Measurements from ENCODE around the gene FBN1.

FBN1 gene

DNA sequence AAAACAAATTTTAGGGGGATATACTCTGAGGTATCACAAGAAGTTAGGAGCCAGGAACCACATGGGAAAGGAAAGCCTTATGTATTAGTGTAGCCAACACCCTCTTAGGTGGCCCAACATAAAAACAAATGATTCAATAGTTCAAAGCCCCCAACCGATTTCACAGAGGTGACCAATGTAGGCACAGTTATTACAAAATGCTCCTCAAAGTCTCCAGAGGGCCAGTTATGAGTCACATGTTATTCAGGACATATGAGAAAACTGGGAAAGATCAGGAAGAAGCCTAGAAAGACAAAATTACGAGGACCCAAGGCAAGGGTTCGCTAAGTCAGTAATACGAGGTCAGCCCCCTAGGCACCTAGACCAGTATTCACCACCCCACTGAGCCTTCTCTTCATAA lies 29.9 kb upstream of the FBN1 start:
- no peaks in the 10 kb centered on the region for H3K9me2 ChIP-seq (replicated peaks; ENCODE audit: insufficient read depth, low read length)
- no peak for TF ChIP-seq EZH2phosphoT487 (IDR thresholded peaks at IDR 0.05; ENCODE audit: low read length)
- no peak for TF ChIP-seq EZH2 (optimal IDR thresholded peaks at IDR 0.05; ENCODE audit: low read depth, low read length)
- TF ChIP-seq, protein P1, sequence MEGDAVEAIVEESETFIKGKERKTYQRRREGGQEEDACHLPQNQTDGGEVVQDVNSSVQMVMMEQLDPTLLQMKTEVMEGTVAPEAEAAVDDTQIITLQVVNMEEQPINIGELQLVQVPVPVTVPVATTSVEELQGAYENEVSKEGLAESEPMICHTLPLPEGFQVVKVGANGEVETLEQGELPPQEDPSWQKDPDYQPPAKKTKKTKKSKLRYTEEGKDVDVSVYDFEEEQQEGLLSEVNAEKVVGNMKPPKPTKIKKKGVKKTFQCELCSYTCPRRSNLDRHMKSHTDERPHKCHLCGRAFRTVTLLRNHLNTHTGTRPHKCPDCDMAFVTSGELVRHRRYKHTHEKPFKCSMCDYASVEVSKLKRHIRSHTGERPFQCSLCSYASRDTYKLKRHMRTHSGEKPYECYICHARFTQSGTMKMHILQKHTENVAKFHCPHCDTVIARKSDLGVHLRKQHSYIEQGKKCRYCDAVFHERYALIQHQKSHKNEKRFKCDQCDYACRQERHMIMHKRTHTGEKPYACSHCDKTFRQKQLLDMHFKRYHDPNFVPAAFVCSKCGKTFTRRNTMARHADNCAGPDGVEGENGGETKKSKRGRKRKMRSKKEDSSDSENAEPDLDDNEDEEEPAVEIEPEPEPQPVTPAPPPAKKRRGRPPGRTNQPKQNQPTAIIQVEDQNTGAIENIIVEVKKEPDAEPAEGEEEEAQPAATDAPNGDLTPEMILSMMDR (IDR thresholded peaks at IDR 0.05; ENCODE audit: low read length): no peak
- no peaks in the 10 kb centered on the region for H3K9me3 ChIP-seq (replicated peaks; ENCODE audit: insufficient read depth, low read length)
- H3F3A ChIP-seq (ENCODE audit: insufficient read depth, low read length): no peaks in the 10 kb centered on the region
- no peaks in the 10 kb centered on the region for H3K27me3 ChIP-seq (replicated peaks; ENCODE audit: insufficient read depth, low read length)
- H3K9ac ChIP-seq (ENCODE audit: low read length): no peak overlapping the region
- H4K20me1 ChIP-seq (ENCODE audit: insufficient read depth, low read length): no peaks in the 10 kb centered on the region
- no peak overlapping the region for H3K4me2 ChIP-seq (ENCODE audit: low read depth, low read length)
- H3K36me3 ChIP-seq (replicated peaks; ENCODE audit: insufficient read depth, low read length): no peaks in the 10 kb centered on the region
- H3K4me1 ChIP-seq (ENCODE audit: low read length): no peaks in the 10 kb centered on the region
- no peaks in the 10 kb centered on the region for H3K79me2 ChIP-seq (ENCODE audit: low read length)
- DNase-seq: no peak
- no peak overlapping the region for H3K27ac ChIP-seq (ENCODE audit: low read length)
- H3K4me3 ChIP-seq (ENCODE audit: low read length): no peak overlapping the region
- no peak overlapping the region for H2AFZ ChIP-seq (ENCODE audit: low read length)

DNA sequence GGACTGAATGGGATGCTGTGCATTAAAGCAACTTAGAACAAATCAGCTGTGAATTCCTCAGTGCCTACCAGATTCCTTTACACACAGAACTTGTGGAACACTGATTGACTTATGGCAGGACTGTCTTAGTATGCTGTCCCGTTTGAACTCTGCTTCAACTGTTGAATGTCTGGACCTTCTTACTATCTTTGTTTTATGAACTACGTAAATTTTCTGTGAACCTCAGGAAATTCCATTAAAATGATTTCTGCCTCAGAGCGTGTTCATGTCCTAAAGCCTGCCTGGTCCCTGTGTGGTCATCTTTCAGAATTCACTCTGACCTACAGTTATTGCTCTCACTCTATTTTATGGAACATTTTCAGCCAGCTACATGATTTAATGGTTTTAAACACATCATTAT lies 29.4 kb upstream of the FBN1 start:
- Histone ChIP-seq H3K9me2 (replicated peaks; ENCODE audit: insufficient read depth, low read length) (no peaks in the 10 kb centered on the region), H3K4me1 (ENCODE audit: low read length) (no peaks in the 10 kb centered on the region), H3K27ac (ENCODE audit: low read length) (no peak overlapping the region), H3K36me3 (replicated peaks; ENCODE audit: insufficient read depth, low read length) (no peaks in the 10 kb centered on the region), H3K27me3 (replicated peaks; ENCODE audit: insufficient read depth, low read length) (no peaks in the 10 kb centered on the region), H3K9me3 (replicated peaks; ENCODE audit: insufficient read depth, low read length) (no peaks in the 10 kb centered on the region), H3K9ac (ENCODE audit: low read length) (no peak overlapping the region), H3K79me2 (ENCODE audit: low read length) (no peaks in the 10 kb centered on the region), H2AFZ (ENCODE audit: low read length) (no peak overlapping the region), H3K4me2 (ENCODE audit: low read depth, low read length) (no peak overlapping the region), H3K4me3 (ENCODE audit: low read length) (no peak overlapping the region), H3F3A (ENCODE audit: insufficient read depth, low read length) (no peaks in the 10 kb centered on the region), H4K20me1 (ENCODE audit: insufficient read depth, low read length) (no peaks in the 10 kb centered on the region)
- TF ChIP-seq, protein P1 (IDR thresholded peaks at IDR 0.05; ENCODE audit: low read length): no peak
- TF ChIP-seq EZH2phosphoT487 (IDR thresholded peaks at IDR 0.05; ENCODE audit: low read length) (no peak), EZH2 (optimal IDR thresholded peaks at IDR 0.05; ENCODE audit: low read depth, low read length) (no peak)
- DNase-seq: no peak

DNA sequence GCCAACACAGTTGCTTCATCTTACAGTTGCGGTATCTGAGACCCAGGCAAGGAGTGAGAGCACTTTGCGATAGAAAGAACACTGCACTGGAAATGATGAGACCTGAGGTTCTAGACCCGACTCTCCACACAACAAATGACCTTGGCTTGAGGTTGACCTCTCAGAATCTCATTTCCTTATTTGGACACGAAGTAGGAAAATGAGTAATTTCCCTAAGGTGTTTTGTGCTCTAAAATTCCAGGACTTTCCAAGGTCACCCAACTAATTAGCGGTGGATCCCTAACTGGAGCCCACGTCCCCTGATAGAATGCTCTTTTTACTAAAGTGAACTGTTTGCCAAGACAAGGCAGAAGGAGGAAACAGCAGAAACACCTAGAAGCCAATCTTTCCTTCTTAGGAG lies 26.7 kb upstream of the FBN1 start:
- H3K4me1 ChIP-seq (ENCODE audit: low read length): no peaks in the 10 kb centered on the region
- H3K27ac ChIP-seq (ENCODE audit: low read length): no peak overlapping the region
- no peaks in the 10 kb centered on the region for H3F3A ChIP-seq (ENCODE audit: insufficient read depth, low read length)
- no peaks in the 10 kb centered on the region for H4K20me1 ChIP-seq (ENCODE audit: insufficient read depth, low read length)
- no peaks in the 10 kb centered on the region for H3K9me2 ChIP-seq (replicated peaks; ENCODE audit: insufficient read depth, low read length)
- H2AFZ ChIP-seq (ENCODE audit: low read length): no peak overlapping the region
- H3K27me3 ChIP-seq (replicated peaks; ENCODE audit: insufficient read depth, low read length): no peaks in the 10 kb centered on the region
- no peak overlapping the region for H3K4me2 ChIP-seq (ENCODE audit: low read depth, low read length)
- H3K36me3 ChIP-seq (replicated peaks; ENCODE audit: insufficient read depth, low read length): no peaks in the 10 kb centered on the region
- TF ChIP-seq, protein P1 (IDR thresholded peaks at IDR 0.05; ENCODE audit: low read length): no peak
- TF ChIP-seq EZH2 (optimal IDR thresholded peaks at IDR 0.05; ENCODE audit: low read depth, low read length) (no peak), EZH2phosphoT487 (IDR thresholded peaks at IDR 0.05; ENCODE audit: low read length) (no peak)
- no peaks in the 10 kb centered on the region for H3K9me3 ChIP-seq (replicated peaks; ENCODE audit: insufficient read depth, low read length)
- no peaks in the 10 kb centered on the region for H3K79me2 ChIP-seq (ENCODE audit: low read length)
- no peak overlapping the region for H3K4me3 ChIP-seq (ENCODE audit: low read length)
- H3K9ac ChIP-seq (ENCODE audit: low read length): no peak overlapping the region
- DNase-seq: no peak

Data from MM.1S (cell line).